GM12865 (cell line): ENCODE measurements around the gene SAFB2.

Experiments
- DNase-seq: peaks from one replicate; pipeline ENCODE4 v3.0.0; 2010; ENCODE audit warnings: low read depth
- H3K4me3 ChIP-seq: 2 replicates; pipeline ENCODE4 v1.5.1; 2011; ENCODE audit warnings: mild to moderate bottlenecking, low read depth, low read length, control low read depth
- CTCF ChIP-seq: IDR thresholded peaks from 2 replicates; pipeline ENCODE4 v1.5.1; 2011; ENCODE audit warnings: low read length, control low read depth, low read depth, inconsistent platforms; ENCODE audit not compliant: insufficient read depth; ENCODE audit errors: missing control alignments

Gene SAFB2

GRCh38 chr19:5648464-5648863, 25.9 kb upstream of the SAFB2 start:
- H3K4me3 ChIP-seq = no peak overlapping the region

GRCh38 chr19:5646703-5647102, 24.1 kb upstream of the SAFB2 start:
- no peak for TF ChIP-seq CTCF
- no peak for DNase-seq
- H3K4me3 ChIP-seq = no peak overlapping the region

More at GRCh38 chr19:5648464-5648863, 25.9 kb upstream of the SAFB2 start:
- TF ChIP-seq CTCF = no peak
- DNase-seq = no peak

GRCh38 chr19:5645409-5645808, 22.8 kb upstream of the SAFB2 start:
- H3K4me3 ChIP-seq = no peak overlapping the region
- no peak for TF ChIP-seq CTCF
- no peak for DNase-seq

- TF ChIP-seq CTCF = no peak
- H3K4me3 ChIP-seq = no peak overlapping the region
- DNase-seq = no peak
These were observed 21.5 kb upstream of the SAFB2 start for GRCh38 chr19:5644037-5644436.

GRCh38 chr19:5643060-5643459, 20.5 kb upstream of the SAFB2 start:
- no peak for DNase-seq
- no peak overlapping the region for H3K4me3 ChIP-seq
- no peak for TF ChIP-seq CTCF

GRCh38 chr19:5642204-5642603, 19.6 kb upstream of the SAFB2 start:
- no peak for TF ChIP-seq CTCF
- no peak overlapping the region for H3K4me3 ChIP-seq
- no peak for DNase-seq

GRCh38 chr19:5641171-5641570, 18.6 kb upstream of the SAFB2 start:
- no peak overlapping the region for H3K4me3 ChIP-seq
- no peak for DNase-seq
- no peak for TF ChIP-seq CTCF
